ENCODE results near the gene EFNB2. TPM values are rescaled to one million over a fixed set of nuclear protein-coding genes. Genes with fewer than 3 reads are reported as not detected.

Gene EFNB2
- total and polyA plus RNA-seq, 9 donors, result 3.7 to 33.2 (median 13.5) TPM

DNA sequence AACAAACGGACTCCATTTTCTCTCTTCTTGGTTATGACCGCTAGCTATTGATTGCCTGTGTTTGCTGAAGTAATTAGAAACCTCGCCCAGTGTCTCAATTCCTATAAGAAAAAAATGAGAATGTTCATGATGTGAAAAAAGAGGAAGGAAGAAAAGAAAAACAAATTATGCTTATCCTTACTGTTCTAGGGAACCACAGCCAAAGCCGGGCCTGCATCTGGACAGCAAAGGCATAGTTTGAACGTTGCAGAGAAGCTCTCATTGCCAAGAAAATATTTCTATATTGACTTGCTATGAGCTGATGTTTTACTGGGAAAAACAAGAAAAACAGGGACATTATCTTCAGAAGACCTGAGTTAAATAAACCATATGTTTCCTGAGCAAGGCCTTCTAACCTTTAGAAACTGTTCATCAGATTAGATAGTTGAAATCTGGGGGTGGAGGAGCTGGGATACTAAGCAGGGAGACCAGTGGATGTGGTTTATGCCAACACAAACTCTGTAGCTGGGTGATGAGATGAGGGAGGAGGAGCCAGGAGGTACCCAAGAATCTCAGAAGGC lies 55.0 kb downstream of the EFNB2 start:
- intact Hi-C loops (cut with DNase I), result no loop called here
- H3K4me1 ChIP-seq (ENCODE audit: insufficient read depth), result no peaks in the 10 kb centered on the region
- no peaks in the 10 kb centered on the region for H3K36me3 ChIP-seq
- 42 to 50% (median 49%) methylated on average over 5 of the region's 5 CpGs for WGBS, 3 donors
- no peaks in the 10 kb centered on the region for H3K27me3 ChIP-seq
- H3K4me3 ChIP-seq, result no peak overlapping the region
- H3K27ac ChIP-seq, result no peak overlapping the region
- no peaks in the 10 kb centered on the region for H3K9me3 ChIP-seq
- TF ChIP-seq EP300 (IDR thresholded peaks at IDR 0.05) (no peak), POLR2A (IDR thresholded peaks at IDR 0.05) (no peak)
- TF ChIP-seq, protein P1, sequence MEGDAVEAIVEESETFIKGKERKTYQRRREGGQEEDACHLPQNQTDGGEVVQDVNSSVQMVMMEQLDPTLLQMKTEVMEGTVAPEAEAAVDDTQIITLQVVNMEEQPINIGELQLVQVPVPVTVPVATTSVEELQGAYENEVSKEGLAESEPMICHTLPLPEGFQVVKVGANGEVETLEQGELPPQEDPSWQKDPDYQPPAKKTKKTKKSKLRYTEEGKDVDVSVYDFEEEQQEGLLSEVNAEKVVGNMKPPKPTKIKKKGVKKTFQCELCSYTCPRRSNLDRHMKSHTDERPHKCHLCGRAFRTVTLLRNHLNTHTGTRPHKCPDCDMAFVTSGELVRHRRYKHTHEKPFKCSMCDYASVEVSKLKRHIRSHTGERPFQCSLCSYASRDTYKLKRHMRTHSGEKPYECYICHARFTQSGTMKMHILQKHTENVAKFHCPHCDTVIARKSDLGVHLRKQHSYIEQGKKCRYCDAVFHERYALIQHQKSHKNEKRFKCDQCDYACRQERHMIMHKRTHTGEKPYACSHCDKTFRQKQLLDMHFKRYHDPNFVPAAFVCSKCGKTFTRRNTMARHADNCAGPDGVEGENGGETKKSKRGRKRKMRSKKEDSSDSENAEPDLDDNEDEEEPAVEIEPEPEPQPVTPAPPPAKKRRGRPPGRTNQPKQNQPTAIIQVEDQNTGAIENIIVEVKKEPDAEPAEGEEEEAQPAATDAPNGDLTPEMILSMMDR (IDR thresholded peaks at IDR 0.05), result no peak
- no peak for DNase-seq

DNA sequence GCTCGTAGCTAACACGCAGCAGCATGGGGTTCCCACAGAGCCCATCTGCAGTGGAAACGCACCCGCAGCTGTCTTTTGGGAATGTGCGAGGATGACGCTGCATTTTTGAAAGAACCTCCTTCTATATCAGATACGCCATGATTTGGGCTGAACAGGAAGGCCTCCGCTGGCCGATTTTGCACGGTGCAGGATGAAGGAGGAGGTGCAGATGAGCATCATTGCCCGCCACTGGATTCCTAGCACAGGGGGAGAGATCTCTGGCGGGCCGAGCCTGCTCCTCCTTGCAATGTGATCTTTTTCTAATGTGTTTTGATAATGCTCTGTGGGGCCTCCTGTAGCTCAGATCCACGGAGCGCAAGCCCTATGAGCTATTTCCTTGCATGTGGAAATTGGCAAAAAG lies 55.5 kb downstream of the EFNB2 start:
- DNase-seq, result no peak
- Histone ChIP-seq H3K27ac (no peak overlapping the region), H3K4me3 (no peak overlapping the region), H3K36me3 (no peaks in the 10 kb centered on the region), H3K4me1 (ENCODE audit: insufficient read depth) (no peaks in the 10 kb centered on the region), H3K27me3 (no peaks in the 10 kb centered on the region), H3K9me3 (no peaks in the 10 kb centered on the region)
- intact Hi-C loops (cut with DNase I), result no loop called here
- 86 to 90% (median 88%) methylated on average over 15 of the region's 15 CpGs for WGBS, 3 donors
- TF ChIP-seq, protein P1 (IDR thresholded peaks at IDR 0.05), result no peak
- TF ChIP-seq POLR2A (IDR thresholded peaks at IDR 0.05) (no peak), EP300 (IDR thresholded peaks at IDR 0.05) (no peak)

DNA sequence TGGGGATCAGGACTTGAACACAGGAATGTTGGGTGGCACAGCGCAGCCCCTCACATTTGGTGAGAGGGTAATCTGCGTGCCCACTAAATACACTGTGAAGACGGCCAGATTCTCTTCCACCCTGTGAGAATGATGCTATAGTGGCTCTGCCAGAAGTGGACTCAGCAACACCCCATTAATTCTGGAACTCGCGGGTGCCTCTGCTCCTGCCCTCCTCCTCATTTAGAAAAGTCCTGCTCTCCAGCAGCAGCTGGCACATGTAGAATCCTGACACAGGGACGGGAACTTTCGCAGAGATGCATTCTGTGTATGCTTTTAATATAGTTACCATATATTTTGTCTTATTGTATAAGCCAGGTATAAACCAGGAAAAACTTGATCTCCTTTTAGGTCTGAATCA lies 57.3 kb downstream of the EFNB2 start:
- Histone ChIP-seq H3K4me1 (ENCODE audit: insufficient read depth) (no peaks in the 10 kb centered on the region), H3K36me3 (no peaks in the 10 kb centered on the region), H3K4me3 (no peak overlapping the region), H3K27me3 (no peaks in the 10 kb centered on the region), H3K9me3 (no peaks in the 10 kb centered on the region), H3K27ac (no peak overlapping the region)
- WGBS, 3 donors, result 83 to 93% (median 90%) methylated on average over 7 of the region's 7 CpGs
- no peak for DNase-seq
- intact Hi-C loops (cut with DNase I), result no loop called here
- TF ChIP-seq POLR2A (IDR thresholded peaks at IDR 0.05) (no peak), EP300 (IDR thresholded peaks at IDR 0.05) (no peak)
- TF ChIP-seq, protein P1 (IDR thresholded peaks at IDR 0.05), result no peak

DNA sequence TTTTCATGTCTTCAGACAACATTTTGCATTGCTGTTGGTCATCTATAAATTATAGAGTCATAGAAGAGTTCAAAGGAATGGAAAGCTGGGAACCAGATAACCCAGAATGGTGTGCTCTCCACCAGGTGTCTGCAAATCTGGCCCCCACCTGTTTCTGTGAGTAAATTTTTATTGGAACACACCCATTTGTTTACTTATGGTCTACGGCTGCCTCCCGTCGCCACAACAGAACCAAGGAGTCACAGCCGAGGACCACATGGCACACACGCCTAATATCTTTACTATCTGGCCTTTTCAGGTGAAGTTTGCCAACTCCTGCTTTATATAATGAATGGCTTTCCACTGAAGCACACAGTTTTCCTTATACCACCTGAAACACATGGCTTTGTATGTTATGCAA lies 58.2 kb downstream of the EFNB2 start:
- intact Hi-C loops (cut with DNase I), result no loop called here
- no peak for TF ChIP-seq EP300 (IDR thresholded peaks at IDR 0.05)
- no peak for TF ChIP-seq POLR2A (IDR thresholded peaks at IDR 0.05)
- TF ChIP-seq, protein P1 (IDR thresholded peaks at IDR 0.05), result no peak
- Histone ChIP-seq H3K36me3 (no peaks in the 10 kb centered on the region), H3K27ac (no peak overlapping the region), H3K4me1 (ENCODE audit: insufficient read depth) (no peaks in the 10 kb centered on the region), H3K27me3 (no peaks in the 10 kb centered on the region), H3K9me3 (no peaks in the 10 kb centered on the region), H3K4me3 (no peak overlapping the region)
- WGBS, 3 donors, result 95 to 96% (median 96%) methylated on average over 5 of the region's 5 CpGs
- no peak for DNase-seq

Data from ovary (tissue), 9 donors.